WI38 (cell line): ENCODE results near the gene VPS39.

ENCODE experiments used
- H3K4me3 ChIP-seq: 2 replicates; pipeline ENCODE4 v1.5.1; 2011; ENCODE audit warnings: low read depth, mild to moderate bottlenecking, control low read depth, low read length
- TF ChIP-seq, protein P1 (sequence below): IDR thresholded peaks from 2 replicates; pipeline ENCODE4 v1.5.1; 2012; ENCODE audit warnings: low read depth, mild to moderate bottlenecking, control low read depth, low read length

Gene VPS39

DNA sequence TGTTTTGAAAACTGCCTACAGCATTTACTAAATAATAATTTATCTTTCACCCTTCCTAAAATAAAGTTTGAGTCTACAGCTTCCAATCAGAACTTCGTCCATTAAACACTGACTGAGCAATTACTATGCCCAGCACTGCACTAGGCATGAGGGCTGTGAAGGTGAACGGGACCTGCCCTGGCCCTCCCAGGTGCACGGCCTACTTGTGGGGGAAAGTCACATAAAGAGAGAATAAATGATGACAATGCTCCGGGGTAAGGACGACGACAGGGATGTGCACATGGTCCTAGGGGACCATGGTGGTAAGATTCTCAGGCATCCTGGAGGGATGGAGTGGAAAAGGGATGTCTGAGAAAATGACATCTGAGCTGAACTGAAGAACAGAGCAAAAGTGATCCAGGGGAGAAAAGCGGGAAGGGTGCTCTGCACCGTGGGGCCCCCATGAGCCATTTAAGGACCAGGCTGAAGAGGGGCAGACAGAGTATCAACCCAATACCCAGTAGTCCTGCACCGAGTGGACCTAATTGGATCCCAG, 63.2 kb downstream of the VPS39 start:
- TF ChIP-seq, protein P1, sequence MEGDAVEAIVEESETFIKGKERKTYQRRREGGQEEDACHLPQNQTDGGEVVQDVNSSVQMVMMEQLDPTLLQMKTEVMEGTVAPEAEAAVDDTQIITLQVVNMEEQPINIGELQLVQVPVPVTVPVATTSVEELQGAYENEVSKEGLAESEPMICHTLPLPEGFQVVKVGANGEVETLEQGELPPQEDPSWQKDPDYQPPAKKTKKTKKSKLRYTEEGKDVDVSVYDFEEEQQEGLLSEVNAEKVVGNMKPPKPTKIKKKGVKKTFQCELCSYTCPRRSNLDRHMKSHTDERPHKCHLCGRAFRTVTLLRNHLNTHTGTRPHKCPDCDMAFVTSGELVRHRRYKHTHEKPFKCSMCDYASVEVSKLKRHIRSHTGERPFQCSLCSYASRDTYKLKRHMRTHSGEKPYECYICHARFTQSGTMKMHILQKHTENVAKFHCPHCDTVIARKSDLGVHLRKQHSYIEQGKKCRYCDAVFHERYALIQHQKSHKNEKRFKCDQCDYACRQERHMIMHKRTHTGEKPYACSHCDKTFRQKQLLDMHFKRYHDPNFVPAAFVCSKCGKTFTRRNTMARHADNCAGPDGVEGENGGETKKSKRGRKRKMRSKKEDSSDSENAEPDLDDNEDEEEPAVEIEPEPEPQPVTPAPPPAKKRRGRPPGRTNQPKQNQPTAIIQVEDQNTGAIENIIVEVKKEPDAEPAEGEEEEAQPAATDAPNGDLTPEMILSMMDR = no peak
- no peak overlapping the region for H3K4me3 ChIP-seq

DNA sequence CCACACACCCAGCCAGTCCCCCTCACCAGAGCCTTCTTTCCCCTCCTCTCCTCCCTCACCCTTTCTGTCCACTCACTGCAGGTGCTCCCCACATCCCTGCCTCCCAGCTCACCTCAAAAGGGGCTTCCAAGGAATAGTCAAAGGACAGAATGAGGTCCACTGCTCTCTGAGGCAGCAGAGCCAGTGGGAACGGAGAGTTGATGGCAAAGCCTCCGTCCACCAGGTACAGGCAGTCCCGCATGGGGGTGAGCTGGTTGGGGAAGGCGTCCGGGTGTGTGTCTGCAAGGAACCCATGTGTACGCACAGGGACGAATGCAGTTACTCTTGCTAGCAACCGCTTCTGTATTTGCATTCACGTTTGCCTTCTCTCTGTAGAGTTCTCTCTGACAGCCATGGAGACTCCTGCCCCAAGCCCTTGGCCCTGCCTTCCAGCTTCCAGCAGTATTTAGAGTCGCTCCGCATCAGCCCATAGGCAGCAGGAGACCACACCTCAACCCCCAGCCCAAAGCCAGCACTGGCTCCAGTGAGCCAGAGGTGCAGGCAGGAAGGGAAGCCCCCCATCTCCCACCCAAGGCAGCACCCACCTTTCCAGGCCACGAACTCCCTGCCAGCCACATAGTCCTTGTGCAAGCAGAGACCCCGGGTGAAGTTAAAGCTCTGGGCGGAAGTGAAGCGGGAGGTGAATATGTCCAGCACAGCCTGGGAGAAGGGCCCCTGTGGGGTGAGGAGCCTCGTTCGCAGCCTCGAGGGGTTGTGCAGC, 64.1 kb downstream of the VPS39 start:
- TF ChIP-seq, protein P1 = no peak
- no peak overlapping the region for H3K4me3 ChIP-seq

DNA sequence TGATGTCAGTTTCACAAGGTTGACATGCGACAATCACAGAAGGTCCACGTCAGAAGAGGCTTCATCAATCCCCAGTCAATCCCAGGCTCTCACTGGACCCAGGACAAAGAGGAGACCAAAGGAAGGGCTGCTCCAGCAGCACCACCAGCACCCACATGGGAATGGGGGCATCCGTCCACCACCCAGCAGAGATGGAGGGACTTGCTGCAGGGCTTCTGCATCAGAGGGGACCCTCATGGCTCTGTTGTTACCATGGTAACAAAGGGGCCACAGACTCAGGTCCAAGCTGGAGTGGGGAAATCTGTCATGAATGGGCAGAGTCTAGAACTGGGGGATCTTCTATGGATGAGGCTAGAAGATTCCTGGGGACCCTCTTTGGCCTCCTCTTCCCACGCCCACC, 64.7 kb downstream of the VPS39 start:
- TF ChIP-seq, protein P1 = no peak
- H3K4me3 ChIP-seq = no peak overlapping the region

DNA sequence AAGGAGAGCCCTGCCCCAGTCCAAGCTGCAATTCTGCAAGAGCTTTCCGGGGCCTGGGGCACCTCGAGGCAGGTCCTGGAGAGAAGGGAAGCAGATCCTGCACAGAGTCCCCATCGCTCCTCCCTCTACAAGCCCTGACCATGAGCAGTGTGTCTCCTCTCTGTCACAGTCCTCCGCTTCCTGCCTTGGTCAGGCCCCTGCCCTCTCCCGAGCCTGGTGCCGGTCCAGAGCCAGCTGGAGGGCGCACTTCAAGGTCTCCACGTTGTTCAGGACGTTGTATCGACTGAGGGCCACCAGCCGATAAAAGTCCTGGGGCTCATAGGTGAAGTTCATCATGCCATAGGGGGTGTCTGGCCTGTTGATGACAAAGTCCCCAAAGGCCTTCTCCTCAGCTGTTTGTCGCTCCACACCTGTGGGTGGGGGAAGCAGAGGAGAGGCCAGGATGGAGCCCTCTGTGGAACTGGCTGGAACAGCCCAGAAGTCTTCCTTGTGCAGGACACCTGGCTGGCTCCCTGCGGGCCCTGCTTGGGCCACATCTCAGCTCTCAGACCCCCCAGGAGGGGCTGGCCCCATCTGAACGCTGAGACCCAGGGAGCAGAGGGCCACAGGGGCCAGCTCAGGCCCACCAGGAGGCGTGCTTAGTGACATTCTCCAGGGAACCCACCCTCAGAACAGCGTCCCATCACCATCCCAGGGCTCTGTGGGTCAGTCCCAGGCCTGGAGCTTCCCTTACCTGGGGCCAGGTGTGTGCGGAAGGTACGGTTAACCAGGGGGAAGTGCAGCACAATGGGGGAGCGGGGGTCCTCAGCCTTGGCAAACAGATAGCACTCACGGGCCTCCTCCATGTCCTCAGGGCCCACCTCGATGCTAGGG, 66.1 kb downstream of the VPS39 start:
- H3K4me3 ChIP-seq = no peak overlapping the region
- TF ChIP-seq, protein P1 = no peak

DNA sequence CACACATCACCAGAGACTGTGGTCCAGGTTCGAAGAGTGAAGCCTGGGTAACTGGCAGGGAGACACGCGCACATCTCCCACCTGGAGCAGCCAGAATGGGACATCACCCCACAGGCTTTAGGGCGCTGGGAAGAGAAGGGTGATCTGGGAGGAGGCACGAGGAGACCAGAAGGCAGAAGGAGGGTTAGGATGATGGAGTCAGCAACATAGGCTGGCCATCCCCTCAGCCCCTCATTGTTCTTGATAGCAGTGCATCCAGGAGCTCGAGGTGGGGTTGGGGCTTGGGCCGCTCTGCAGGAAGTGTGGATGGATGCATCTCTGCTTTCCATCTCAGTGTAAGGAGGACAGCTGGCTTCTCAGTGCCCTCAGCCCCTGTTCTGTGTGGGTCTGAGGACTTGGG, 66.9 kb downstream of the VPS39 start:
- H3K4me3 ChIP-seq = no peak overlapping the region
- TF ChIP-seq, protein P1 = no peak

DNA sequence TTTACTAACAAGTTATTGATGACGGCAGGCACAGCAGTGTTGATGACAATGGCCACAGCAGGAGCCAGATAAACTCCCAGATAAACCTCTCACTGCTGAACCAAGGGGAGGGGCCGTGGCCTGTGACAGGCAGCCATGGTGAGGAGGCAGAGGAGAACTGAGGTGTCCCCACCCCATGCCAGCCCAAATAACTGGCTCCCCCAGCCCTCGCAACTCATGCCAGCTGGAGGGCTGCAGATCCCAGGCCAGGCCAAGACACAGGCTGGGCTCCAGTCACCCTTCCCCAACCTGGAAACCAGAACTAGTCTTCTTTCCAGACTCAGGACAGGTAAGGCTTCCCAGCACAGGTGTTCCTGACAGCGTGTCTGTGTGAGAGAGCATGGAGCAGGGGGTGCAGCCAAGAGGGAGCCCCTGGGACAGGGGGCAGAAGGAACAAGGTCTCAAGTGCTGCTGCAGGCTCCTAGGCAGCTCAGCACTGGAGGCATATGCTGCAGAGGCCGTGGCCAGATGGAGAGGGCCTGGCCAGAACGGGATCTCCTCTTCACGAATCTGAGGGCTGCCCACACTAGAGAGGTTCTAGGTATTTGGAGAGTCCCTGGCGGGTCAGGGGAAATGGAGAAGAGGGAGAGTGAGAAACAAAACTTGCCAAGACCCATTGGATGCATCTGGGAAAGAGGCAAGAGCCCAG, 67.6 kb downstream of the VPS39 start:
- TF ChIP-seq, protein P1 = no peak
- no peak overlapping the region for H3K4me3 ChIP-seq
